Measurements from ENCODE around the gene PARS2.
A peak's percentile ranks its signal among the peaks of the same experiment; 100 is the strongest.

Gene PARS2

DNA sequence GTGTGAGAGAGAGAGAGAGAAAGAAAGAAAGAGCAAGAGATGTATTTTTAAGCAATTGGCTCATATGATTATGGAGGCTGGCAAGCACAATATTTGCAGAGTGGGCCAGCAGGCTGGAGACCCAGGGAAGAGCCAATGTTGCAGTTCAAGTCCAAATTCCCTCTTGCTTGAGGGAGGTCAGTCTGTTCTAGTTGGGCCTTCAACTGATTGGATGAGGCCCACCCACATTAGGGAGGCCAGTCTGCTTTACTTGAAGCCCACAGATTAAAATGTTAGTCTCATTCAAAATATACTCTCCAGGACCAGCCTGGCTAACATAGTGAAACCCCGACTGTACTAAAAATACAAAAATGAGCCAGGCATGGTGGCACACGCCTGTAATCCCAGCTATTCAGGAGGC, 8.6 kb upstream of the PARS2 start:
- no peak overlapping the region for H3K23ac ChIP-seq (ENCODE audit: low read length)
- no peak overlapping the region for H3K18ac ChIP-seq (ENCODE audit: low read length)
- H3K14ac ChIP-seq (ENCODE audit: low read length), result no peak overlapping the region
- H2AK5ac ChIP-seq (ENCODE audit: low read length), result no peak overlapping the region
- no peak overlapping the region for H2BK120ac ChIP-seq (ENCODE audit: insufficient read depth, low read length, poor library complexity)
- no peak overlapping the region for H2BK5ac ChIP-seq (ENCODE audit: low read depth, low read length, poor library complexity)
- no peak overlapping the region for H3K9ac ChIP-seq (ENCODE audit: low read length)
- H3K36me3 ChIP-seq (ENCODE audit: control insufficient read depth in 1 of 2, insufficient read depth in 2 of 2, low read length in 2 of 2), result no peaks in the 10 kb centered on the region
- H4K91ac ChIP-seq (ENCODE audit: low read depth, low read length), result no peak overlapping the region
- no peak overlapping the region for H4K8ac ChIP-seq (ENCODE audit: low read depth, low read length)
- H3K79me2 ChIP-seq (ENCODE audit: control insufficient read depth, insufficient read depth, low read length, poor library complexity), result no peaks in the 10 kb centered on the region
- H2AFZ ChIP-seq (ENCODE audit: insufficient read depth, low read length, poor library complexity), result no peak overlapping the region
- H4K12ac ChIP-seq (ENCODE audit: low read depth, low read length), result no peak overlapping the region
- no peaks in the 10 kb centered on the region for H3K4me1 ChIP-seq (ENCODE audit: control insufficient read depth in 1 of 2, insufficient read depth in 2 of 2, low read length in 2 of 2)
- H2BK12ac ChIP-seq (ENCODE audit: low read length), result no peak overlapping the region
- no peak for DNase-seq
- H3K27me3 ChIP-seq (ENCODE audit: insufficient read depth, low read length), result no peaks in the 10 kb centered on the region
- WGBS (ENCODE audit: extremely low coverage, insufficient coverage, insufficient read length), result no CpG with 5 or more reads among the region's 2 CpGs
- H3K27ac ChIP-seq (ENCODE audit: low read depth, low read length), result no peak overlapping the region
- no peaks in the 10 kb centered on the region for H3K9me3 ChIP-seq (ENCODE audit: insufficient read depth, low read depth, low read length)
- no peak overlapping the region for H3K4me2 ChIP-seq (ENCODE audit: low read length)
- H3K4ac ChIP-seq (ENCODE audit: low read depth, low read length), result no peak overlapping the region
- no peak overlapping the region for H3K4me3 ChIP-seq (ENCODE audit: low read depth, low read length)
- no peaks in the 10 kb centered on the region for H3K79me1 ChIP-seq (ENCODE audit: low read length)

DNA sequence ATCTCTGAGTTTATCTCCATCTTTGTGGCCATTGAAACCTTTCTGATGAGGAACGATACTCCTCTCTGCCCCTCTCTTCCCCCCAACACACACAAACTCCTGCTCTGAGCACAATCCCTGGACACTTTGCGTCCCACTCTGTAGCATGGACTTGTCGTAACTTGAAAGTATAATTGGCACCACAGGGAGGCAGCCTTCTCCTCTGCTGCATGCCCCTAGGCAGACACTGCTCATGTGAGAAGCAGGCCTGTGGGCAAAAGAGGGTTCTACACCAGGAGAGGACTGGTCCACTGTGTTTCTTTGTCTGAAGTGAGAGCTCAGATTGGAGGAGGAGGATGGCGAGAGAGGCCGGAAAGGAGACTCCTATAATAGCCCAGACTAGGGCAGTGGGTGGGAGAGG, 3.8 kb upstream of the PARS2 start:
- Histone ChIP-seq H2AK5ac (ENCODE audit: low read length) (no peak overlapping the region), H3K4me1 (ENCODE audit: control insufficient read depth in 1 of 2, insufficient read depth in 2 of 2, low read length in 2 of 2) (peaks cover 0 to 2% of the 10 kb centered on the region in 2 experiments), H3K4me2 (ENCODE audit: low read length) (no peak overlapping the region), H3K36me3 (ENCODE audit: control insufficient read depth in 1 of 2, insufficient read depth in 2 of 2, low read length in 2 of 2) (no peaks in the 10 kb centered on the region), H3K27ac (ENCODE audit: low read depth, low read length) (no peak overlapping the region), H3K18ac (ENCODE audit: low read length) (no peak overlapping the region), H4K8ac (ENCODE audit: low read depth, low read length) (no peak overlapping the region), H2BK5ac (ENCODE audit: low read depth, low read length, poor library complexity) (no peak overlapping the region), H3K23ac (ENCODE audit: low read length) (no peak overlapping the region), H4K12ac (ENCODE audit: low read depth, low read length) (no peak overlapping the region), H2BK120ac (ENCODE audit: insufficient read depth, low read length, poor library complexity) (no peak overlapping the region), H3K4me3 (ENCODE audit: low read depth, low read length) (no peak overlapping the region), H4K91ac (ENCODE audit: low read depth, low read length) (no peak overlapping the region), H3K4ac (ENCODE audit: low read depth, low read length) (no peak overlapping the region), H3K79me2 (ENCODE audit: control insufficient read depth, insufficient read depth, low read length, poor library complexity) (peaks cover 5% of the 10 kb centered on the region), H3K27me3 (ENCODE audit: insufficient read depth, low read length) (no peaks in the 10 kb centered on the region), H3K9ac (ENCODE audit: low read length) (peak overlapping the region; percentile 13), H3K9me3 (ENCODE audit: insufficient read depth, low read depth, low read length) (no peaks in the 10 kb centered on the region), H3K79me1 (ENCODE audit: low read length) (peaks cover 5% of the 10 kb centered on the region), H2BK12ac (ENCODE audit: low read length) (no peak overlapping the region), H3K14ac (ENCODE audit: low read length) (no peak overlapping the region), H2AFZ (ENCODE audit: insufficient read depth, low read length, poor library complexity) (no peak overlapping the region)
- no CpG with 5 or more reads among the region's 5 CpGs for WGBS (ENCODE audit: extremely low coverage, insufficient coverage, insufficient read length)
- DNase-seq, result peak in 1 of 2 donors; percentile 4

DNA sequence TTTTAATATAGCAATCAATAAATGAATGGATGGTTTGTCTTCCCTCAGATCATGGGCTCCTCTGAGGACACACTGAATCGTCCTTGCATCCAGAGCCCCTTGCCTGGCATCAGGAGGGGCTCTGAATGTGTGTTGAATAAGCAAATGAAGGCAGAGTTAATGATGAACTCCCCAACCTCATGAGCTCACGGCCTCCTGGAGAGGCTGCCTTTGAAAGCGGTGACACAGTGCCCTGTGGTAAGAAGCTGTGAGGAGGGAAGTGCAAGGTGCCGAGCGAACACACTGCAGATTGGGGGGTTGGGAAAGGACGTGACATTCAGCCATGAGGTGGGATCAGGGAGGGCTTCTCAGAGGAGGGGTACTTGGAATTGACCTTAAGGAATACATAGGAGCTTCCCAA, 3.2 kb upstream of the PARS2 start:
- no peak overlapping the region for H3K9ac ChIP-seq (ENCODE audit: low read length)
- no peak overlapping the region for H4K91ac ChIP-seq (ENCODE audit: low read depth, low read length)
- no peak overlapping the region for H4K8ac ChIP-seq (ENCODE audit: low read depth, low read length)
- no peak overlapping the region for H2BK5ac ChIP-seq (ENCODE audit: low read depth, low read length, poor library complexity)
- H3K14ac ChIP-seq (ENCODE audit: low read length), result no peak overlapping the region
- H3K4ac ChIP-seq (ENCODE audit: low read depth, low read length), result no peak overlapping the region
- H3K36me3 ChIP-seq (ENCODE audit: control insufficient read depth in 1 of 2, insufficient read depth in 2 of 2, low read length in 2 of 2), result no peaks in the 10 kb centered on the region
- H2BK12ac ChIP-seq (ENCODE audit: low read length), result no peak overlapping the region
- H3K4me1 ChIP-seq (ENCODE audit: control insufficient read depth in 1 of 2, insufficient read depth in 2 of 2, low read length in 2 of 2), result peaks cover 0 to 2% of the 10 kb centered on the region in 2 experiments
- H3K79me2 ChIP-seq (ENCODE audit: control insufficient read depth, insufficient read depth, low read length, poor library complexity), result peaks cover 5% of the 10 kb centered on the region
- no peak overlapping the region for H3K4me2 ChIP-seq (ENCODE audit: low read length)
- no peak for DNase-seq
- H3K4me3 ChIP-seq (ENCODE audit: low read depth, low read length), result no peak overlapping the region
- no peak overlapping the region for H3K23ac ChIP-seq (ENCODE audit: low read length)
- H2AK5ac ChIP-seq (ENCODE audit: low read length), result no peak overlapping the region
- H4K12ac ChIP-seq (ENCODE audit: low read depth, low read length), result no peak overlapping the region
- no peak overlapping the region for H3K18ac ChIP-seq (ENCODE audit: low read length)
- no peak overlapping the region for H2AFZ ChIP-seq (ENCODE audit: insufficient read depth, low read length, poor library complexity)
- no CpG with 5 or more reads among the region's 6 CpGs for WGBS (ENCODE audit: extremely low coverage, insufficient coverage, insufficient read length)
- H3K27me3 ChIP-seq (ENCODE audit: insufficient read depth, low read length), result no peaks in the 10 kb centered on the region
- no peaks in the 10 kb centered on the region for H3K9me3 ChIP-seq (ENCODE audit: insufficient read depth, low read depth, low read length)
- peaks cover 5% of the 10 kb centered on the region for H3K79me1 ChIP-seq (ENCODE audit: low read length)
- H2BK120ac ChIP-seq (ENCODE audit: insufficient read depth, low read length, poor library complexity), result no peak overlapping the region
- H3K27ac ChIP-seq (ENCODE audit: low read depth, low read length), result no peak overlapping the region

DNA sequence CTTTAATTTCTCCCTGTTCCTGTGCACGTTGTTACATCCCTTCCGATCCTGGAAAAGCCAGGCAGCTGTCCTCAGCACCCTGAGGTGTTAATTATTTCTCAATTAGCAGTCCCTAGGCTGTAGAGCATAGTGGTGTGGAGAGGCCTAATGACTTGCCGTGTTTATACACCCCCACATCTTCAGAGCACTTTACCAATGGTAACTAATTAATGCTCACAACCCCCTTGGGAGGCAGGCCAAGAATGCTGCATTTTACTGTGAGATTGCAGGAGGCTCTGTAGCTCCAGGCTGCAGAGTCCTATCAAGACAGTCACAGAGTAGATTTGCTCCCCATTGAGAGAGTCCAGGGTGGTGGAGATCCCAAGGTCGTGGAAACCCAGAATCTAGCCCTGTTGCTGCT, 2.4 kb upstream of the PARS2 start:
- H4K12ac ChIP-seq (ENCODE audit: low read depth, low read length), result no peak overlapping the region
- H3K36me3 ChIP-seq (ENCODE audit: control insufficient read depth in 1 of 2, insufficient read depth in 2 of 2, low read length in 2 of 2), result no peaks in the 10 kb centered on the region
- no CpG with 5 or more reads among the region's 4 CpGs for WGBS (ENCODE audit: extremely low coverage, insufficient coverage, insufficient read length)
- peaks cover 5% of the 10 kb centered on the region for H3K79me2 ChIP-seq (ENCODE audit: control insufficient read depth, insufficient read depth, low read length, poor library complexity)
- no peak overlapping the region for H2AFZ ChIP-seq (ENCODE audit: insufficient read depth, low read length, poor library complexity)
- H3K4me1 ChIP-seq (ENCODE audit: control insufficient read depth in 1 of 2, insufficient read depth in 2 of 2, low read length in 2 of 2), result peaks cover 0 to 2% of the 10 kb centered on the region in 2 experiments
- H4K8ac ChIP-seq (ENCODE audit: low read depth, low read length), result no peak overlapping the region
- H3K4me3 ChIP-seq (ENCODE audit: low read depth, low read length), result no peak overlapping the region
- no peak for DNase-seq
- H3K4ac ChIP-seq (ENCODE audit: low read depth, low read length), result no peak overlapping the region
- no peak overlapping the region for H2BK120ac ChIP-seq (ENCODE audit: insufficient read depth, low read length, poor library complexity)
- no peaks in the 10 kb centered on the region for H3K27me3 ChIP-seq (ENCODE audit: insufficient read depth, low read length)
- H3K23ac ChIP-seq (ENCODE audit: low read length), result no peak overlapping the region
- no peak overlapping the region for H2BK12ac ChIP-seq (ENCODE audit: low read length)
- H3K14ac ChIP-seq (ENCODE audit: low read length), result no peak overlapping the region
- H4K91ac ChIP-seq (ENCODE audit: low read depth, low read length), result no peak overlapping the region
- H2BK5ac ChIP-seq (ENCODE audit: low read depth, low read length, poor library complexity), result no peak overlapping the region
- no peak overlapping the region for H3K9ac ChIP-seq (ENCODE audit: low read length)
- no peak overlapping the region for H3K4me2 ChIP-seq (ENCODE audit: low read length)
- no peak overlapping the region for H2AK5ac ChIP-seq (ENCODE audit: low read length)
- no peak overlapping the region for H3K27ac ChIP-seq (ENCODE audit: low read depth, low read length)
- H3K79me1 ChIP-seq (ENCODE audit: low read length), result peaks cover 5% of the 10 kb centered on the region
- no peak overlapping the region for H3K18ac ChIP-seq (ENCODE audit: low read length)
- H3K9me3 ChIP-seq (ENCODE audit: insufficient read depth, low read depth, low read length), result no peaks in the 10 kb centered on the region

All from trophoblast cell (in vitro differentiated cells and primary cell).